ENCODE data around the gene TOE1. TPM values are rescaled to one million over a fixed set of nuclear protein-coding genes. Genes with fewer than 3 reads are reported as not detected.

Gene TOE1
- polyA plus RNA-seq, 3 donors: 3.9 to 8.1 (median 5.8) TPM

DNA sequence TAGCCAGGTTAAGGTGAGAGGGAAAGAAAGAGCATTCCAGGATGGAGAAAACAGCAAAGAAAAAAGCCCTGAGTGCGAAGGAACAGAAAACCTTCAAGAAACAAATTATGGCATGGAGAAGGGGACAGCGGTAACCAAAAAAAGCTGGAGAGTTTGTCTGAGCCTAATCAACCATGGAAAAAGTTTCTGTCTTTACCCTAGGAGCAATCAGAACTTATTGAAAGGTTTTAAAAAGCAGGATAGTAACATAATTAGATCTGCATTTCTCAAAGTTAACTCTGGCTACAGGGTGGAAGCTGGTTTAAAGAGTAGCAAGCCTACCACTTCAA lies 39.3 kb upstream of the TOE1 start:
- H3K79me2 ChIP-seq (ENCODE audit: insufficient read depth, low read length): no peaks in the 10 kb centered on the region
- no peaks in the 10 kb centered on the region for H3K9me3 ChIP-seq (replicated peaks in 1 of 2; ENCODE audit: control insufficient read depth in 1 of 2, insufficient read depth in 1 of 2, low read length in 2 of 2)
- no peaks in the 10 kb centered on the region for H3K27me3 ChIP-seq (ENCODE audit: control insufficient read depth in 2 of 2, insufficient read depth in 2 of 2, low read length in 2 of 2)
- Mint-ChIP-seq H3K27me3 (ENCODE audit: low read depth in 3 of 3) (peaks cover 0 to 6% (median 5%) of the 10 kb centered on the region in 3 donors), H3K4me1 (peaks cover 10% of the 10 kb centered on the region), H3K27ac (peak overlapping the region in 1 of 7 donors; percentile 41), H3K9me3 (no peaks in the 10 kb centered on the region), H3K4me3 (no peak overlapping the region), H3K36me3 (no peaks in the 10 kb centered on the region)
- WGBS (ENCODE audit: insufficient coverage): 100% methylated on average over 1 of the region's 2 CpGs
- peaks cover 15 to 18% of the 10 kb centered on the region in 2 donors for H3K4me1 ChIP-seq (ENCODE audit: control insufficient read depth in 1 of 2, insufficient read depth in 2 of 2, low read length in 2 of 2)
- no peak overlapping the region for H3K4me2 ChIP-seq (replicated peaks; ENCODE audit: extremely low read depth, low read length, poor library complexity, severe bottlenecking)
- H2AFZ ChIP-seq (ENCODE audit: insufficient read depth, low read depth, low read length, poor library complexity, severe bottlenecking): no peak overlapping the region
- TF ChIP-seq, protein P1, sequence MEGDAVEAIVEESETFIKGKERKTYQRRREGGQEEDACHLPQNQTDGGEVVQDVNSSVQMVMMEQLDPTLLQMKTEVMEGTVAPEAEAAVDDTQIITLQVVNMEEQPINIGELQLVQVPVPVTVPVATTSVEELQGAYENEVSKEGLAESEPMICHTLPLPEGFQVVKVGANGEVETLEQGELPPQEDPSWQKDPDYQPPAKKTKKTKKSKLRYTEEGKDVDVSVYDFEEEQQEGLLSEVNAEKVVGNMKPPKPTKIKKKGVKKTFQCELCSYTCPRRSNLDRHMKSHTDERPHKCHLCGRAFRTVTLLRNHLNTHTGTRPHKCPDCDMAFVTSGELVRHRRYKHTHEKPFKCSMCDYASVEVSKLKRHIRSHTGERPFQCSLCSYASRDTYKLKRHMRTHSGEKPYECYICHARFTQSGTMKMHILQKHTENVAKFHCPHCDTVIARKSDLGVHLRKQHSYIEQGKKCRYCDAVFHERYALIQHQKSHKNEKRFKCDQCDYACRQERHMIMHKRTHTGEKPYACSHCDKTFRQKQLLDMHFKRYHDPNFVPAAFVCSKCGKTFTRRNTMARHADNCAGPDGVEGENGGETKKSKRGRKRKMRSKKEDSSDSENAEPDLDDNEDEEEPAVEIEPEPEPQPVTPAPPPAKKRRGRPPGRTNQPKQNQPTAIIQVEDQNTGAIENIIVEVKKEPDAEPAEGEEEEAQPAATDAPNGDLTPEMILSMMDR (IDR thresholded peaks at IDR 0.05): no peak
- no peak for DNase-seq
- no peak overlapping the region for H3K27ac ChIP-seq (ENCODE audit: low read depth in 1 of 2, low read length in 2 of 2)
- H3K36me3 ChIP-seq (replicated peaks in 1 of 2; ENCODE audit: control insufficient read depth in 1 of 2, insufficient read depth in 2 of 2, low read length in 2 of 2): no peaks in the 10 kb centered on the region
- H3K4me3 ChIP-seq (replicated peaks in 1 of 3; ENCODE audit: low read depth in 2 of 3, low read length in 3 of 3): no peak overlapping the region
- intact Hi-C loops (cut with micrococcal nuclease): loop anchor here (2.0 to 10.0 kb wide), 5 partner anchors 282 to 568 kb away; partner anchors contain the start of genes NASP (in 1 of the 2), RNU5D-1 (in 1 of the 2) and RPS8 (in 1 of the 2)
- H4K20me1 ChIP-seq (ENCODE audit: insufficient read depth, low read length): no peaks in the 10 kb centered on the region
- no peak overlapping the region for H3K9ac ChIP-seq (ENCODE audit: insufficient read depth, low read length, poor library complexity, severe bottlenecking)

DNA sequence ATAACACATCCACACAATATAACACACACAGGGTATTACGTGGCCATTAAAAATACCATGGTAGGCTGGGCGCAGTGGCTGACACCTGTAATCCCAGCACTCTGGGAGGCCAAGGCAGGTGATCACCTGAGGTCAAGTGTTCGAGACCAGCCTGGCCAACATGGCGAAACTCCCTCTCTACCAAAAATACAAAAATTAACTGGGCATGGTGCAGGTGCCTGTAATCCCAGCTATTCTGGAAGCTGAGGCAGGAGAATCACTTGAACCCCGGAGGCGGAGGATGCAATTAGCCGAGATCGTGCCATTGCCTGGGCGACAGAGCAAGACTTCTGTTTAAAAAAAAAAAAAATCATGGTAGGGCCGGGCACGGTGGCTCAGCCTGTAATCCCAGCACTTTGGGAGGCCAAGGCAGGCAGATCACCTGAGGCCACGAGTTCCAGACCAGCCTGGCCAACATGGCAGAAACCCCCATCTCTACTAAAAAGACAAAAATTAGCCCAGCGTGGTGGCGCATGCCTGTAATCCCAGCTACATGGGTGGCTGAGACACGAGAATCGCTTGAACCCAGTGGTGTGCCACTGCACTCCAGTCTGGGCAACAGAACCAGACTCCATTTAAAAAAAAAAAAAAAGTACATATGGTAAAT lies 37.3 kb upstream of the TOE1 start:
- H3K9ac ChIP-seq (ENCODE audit: insufficient read depth, low read length, poor library complexity, severe bottlenecking): peak overlapping the region; percentile 77
- peak overlapping the region; percentile 86 to 88 for H3K27ac ChIP-seq (ENCODE audit: low read depth in 1 of 2, low read length in 2 of 2)
- H2AFZ ChIP-seq (ENCODE audit: insufficient read depth, low read depth, low read length, poor library complexity, severe bottlenecking): peak overlapping the region; percentile 86

More for the DNA sequence above, 37.3 kb upstream of the TOE1 start:
- Histone ChIP-seq H3K4me3 (replicated peaks in 1 of 3; ENCODE audit: low read depth in 2 of 3, low read length in 3 of 3) (peak overlapping the region; percentile 61 to 88 (median 84)), H3K4me1 (ENCODE audit: control insufficient read depth in 1 of 2, insufficient read depth in 2 of 2, low read length in 2 of 2) (peaks cover 15 to 18% of the 10 kb centered on the region in 2 donors), H3K79me2 (ENCODE audit: insufficient read depth, low read length) (no peaks in the 10 kb centered on the region), H3K36me3 (replicated peaks in 1 of 2; ENCODE audit: control insufficient read depth in 1 of 2, insufficient read depth in 2 of 2, low read length in 2 of 2) (no peaks in the 10 kb centered on the region), H3K9me3 (replicated peaks in 1 of 2; ENCODE audit: control insufficient read depth in 1 of 2, insufficient read depth in 1 of 2, low read length in 2 of 2) (no peaks in the 10 kb centered on the region), H3K4me2 (replicated peaks; ENCODE audit: extremely low read depth, low read length, poor library complexity, severe bottlenecking) (peak overlapping the region; percentile 75), H4K20me1 (ENCODE audit: insufficient read depth, low read length) (no peaks in the 10 kb centered on the region), H3K27me3 (ENCODE audit: control insufficient read depth in 2 of 2, insufficient read depth in 2 of 2, low read length in 2 of 2) (no peaks in the 10 kb centered on the region)
- 90% methylated on average over 12 of the region's 16 CpGs for WGBS (ENCODE audit: insufficient coverage)
- peaks cover 0 to 6% (median 5%) of the 10 kb centered on the region in 3 donors for H3K27me3 Mint-ChIP-seq (ENCODE audit: low read depth in 3 of 3)
- peak overlapping the region in 5 of 7 donors; percentile 8 to 98 (median 96) for H3K27ac Mint-ChIP-seq
- no peaks in the 10 kb centered on the region for H3K9me3 Mint-ChIP-seq
- H3K4me3 Mint-ChIP-seq: peak overlapping the region in 1 of 2 donors; percentile 89
- DNase-seq: no peak
- H3K4me1 Mint-ChIP-seq: peaks cover 10% of the 10 kb centered on the region
- H3K36me3 Mint-ChIP-seq: no peaks in the 10 kb centered on the region
- TF ChIP-seq, protein P1 (IDR thresholded peaks at IDR 0.05): no peak
- intact Hi-C loops (cut with micrococcal nuclease): loop anchor here (5.0 to 10.0 kb wide), 4 partner anchors 280 to 570 kb away; partner anchors contain the start of genes NASP (in 1 of the 2), RNU5D-1 (in 1 of the 2) and RPS8 (in 1 of the 2)
